Dermis blood vessel endothelial cell (primary cell): ENCODE results near the gene KAT7. TPM values are rescaled to one million over a fixed set of nuclear protein-coding genes. Genes with fewer than 3 reads are reported as not detected.
A peak's percentile ranks its signal among the peaks of the same experiment; 100 is the strongest.
"Not testable (repeated sequence)": the region's sequence is repeated elsewhere in the genome, so short reads cannot be mapped to it uniquely, and the experiment has no call there.

Experiments
- DNase-seq: peaks from one replicate; pipeline ENCODE4 v3.0.0; 2010
- total RNA-seq: library from RNA; depleted of rRNA; stranded (reverse); fragments of >200 nt; gene quantifications from 2 replicates; pipeline ENCODE4 v1.2.3, GENCODE V29; 2014

KAT7 gene
- total RNA-seq, 1 donor from 2014 or later, result 88.0 TPM

DNA sequence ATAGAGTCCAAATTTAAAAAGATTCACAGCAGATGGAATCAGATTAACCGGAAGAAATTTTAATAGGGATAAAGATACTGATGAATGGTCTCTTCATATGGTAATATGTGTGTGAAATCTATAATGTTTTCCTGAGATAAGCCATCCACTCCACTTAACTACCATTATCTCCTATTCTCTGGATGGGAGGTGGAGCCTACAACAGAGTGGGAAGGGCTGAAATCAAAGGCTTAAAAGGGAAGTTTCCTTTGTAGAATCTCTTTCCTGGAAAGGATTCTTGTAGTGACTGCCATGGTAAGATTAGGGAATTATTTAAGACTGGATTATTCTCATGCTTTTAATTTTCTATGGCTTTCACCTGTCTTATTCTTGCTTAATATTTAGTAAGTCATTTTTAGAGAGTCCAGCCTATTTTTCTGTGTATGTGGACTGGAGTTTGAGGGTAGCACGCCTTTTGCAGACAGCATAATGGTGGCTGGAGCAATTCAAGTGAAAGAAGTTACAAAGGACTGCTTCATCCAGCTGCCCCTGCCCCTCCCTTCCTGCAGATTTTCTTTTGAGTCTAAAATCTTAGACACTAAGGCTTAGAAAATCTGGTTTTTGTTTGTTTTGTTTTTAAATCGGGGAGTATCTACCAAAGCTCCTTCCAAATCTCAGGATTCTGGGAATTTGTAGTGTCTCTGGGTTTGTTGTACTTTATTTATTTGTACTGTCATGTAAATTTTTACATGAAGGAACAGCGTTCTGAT, 26.5 kb downstream of the KAT7 start:
- no peak for DNase-seq

DNA sequence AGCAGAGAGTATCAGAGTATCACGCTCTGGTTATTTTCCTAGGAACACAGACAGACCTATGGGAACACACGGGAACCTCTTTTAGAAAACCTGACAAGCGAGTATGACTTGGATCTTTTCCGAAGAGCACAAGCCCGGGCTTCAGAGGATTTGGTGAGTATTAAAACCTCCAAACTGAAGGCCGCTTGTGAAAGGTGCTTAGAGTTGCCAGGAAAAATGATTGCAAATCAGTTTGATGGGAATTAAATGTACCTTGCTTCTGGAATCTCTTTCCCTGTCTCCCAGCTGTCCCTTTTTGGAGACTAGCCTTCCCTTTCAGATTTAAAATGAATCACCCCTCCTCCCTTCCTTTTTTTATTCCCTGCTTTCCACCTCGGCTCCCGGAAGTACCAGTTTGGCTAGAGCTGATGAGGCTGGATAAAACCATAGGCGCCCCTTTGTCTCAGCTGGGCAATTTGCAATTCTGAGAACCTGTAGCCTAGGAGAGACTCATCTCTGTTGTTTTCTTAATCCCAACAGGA, 27.3 kb downstream of the KAT7 start:
- peak; percentile 48 for DNase-seq

DNA sequence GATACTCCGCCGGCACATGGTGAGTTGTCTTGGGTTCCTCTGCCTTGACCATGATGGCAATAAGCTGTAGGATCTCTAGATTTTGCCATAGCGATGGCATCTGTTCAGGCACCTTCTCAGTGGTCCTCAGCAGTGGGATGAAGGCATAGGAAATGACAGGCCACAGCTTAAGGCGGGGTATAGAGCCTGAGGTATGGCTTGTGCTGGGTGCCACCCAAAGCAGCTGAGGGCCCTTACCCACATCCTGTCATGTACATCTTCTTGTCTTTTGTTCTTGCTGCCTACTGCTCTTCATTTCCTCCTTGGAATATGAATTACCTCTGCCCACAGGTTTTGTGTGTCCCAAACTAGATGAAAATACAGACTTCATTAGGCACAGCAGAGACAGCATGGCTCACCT, 29.5 kb downstream of the KAT7 start:
- DNase-seq, result no peak

DNA sequence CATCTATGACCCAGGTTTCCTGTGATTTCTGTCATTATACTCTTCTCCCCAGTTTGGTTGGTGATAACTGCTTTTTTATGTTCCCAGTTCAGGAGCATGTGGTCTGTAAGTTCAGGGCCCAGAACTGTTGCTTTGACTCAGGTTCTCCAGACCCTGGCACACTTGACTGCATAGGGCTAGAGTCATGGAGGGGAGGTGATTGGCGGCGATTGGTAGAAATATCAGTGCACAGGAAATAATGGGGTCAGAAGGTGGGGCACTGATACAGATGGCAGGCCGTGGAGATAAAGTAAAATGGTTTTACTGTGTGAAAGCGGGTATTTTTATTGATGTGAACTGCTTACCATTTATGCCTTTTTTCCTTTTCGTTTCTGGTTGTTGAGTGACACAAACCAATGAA, 30.7 kb downstream of the KAT7 start:
- no peak for DNase-seq

DNA sequence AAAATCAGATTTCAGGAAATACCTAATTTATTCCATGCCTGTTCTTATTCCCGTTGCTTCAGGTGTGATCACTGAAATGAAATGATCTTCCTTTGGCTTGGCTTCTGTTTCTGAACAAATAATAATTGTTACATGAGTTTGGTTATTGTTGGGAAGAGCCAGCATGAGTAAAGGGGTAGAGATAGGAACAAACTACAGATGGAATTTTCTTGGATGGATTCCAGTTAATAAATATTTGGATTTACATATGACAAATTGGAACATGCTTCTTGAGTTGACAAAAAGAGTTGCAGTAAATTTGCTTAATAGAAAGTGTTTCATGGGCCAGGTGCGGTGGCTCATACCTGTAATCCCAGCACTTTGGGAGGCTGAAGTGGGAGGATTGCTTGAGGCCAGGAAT, 31.2 kb downstream of the KAT7 start:
- no peak for DNase-seq

DNA sequence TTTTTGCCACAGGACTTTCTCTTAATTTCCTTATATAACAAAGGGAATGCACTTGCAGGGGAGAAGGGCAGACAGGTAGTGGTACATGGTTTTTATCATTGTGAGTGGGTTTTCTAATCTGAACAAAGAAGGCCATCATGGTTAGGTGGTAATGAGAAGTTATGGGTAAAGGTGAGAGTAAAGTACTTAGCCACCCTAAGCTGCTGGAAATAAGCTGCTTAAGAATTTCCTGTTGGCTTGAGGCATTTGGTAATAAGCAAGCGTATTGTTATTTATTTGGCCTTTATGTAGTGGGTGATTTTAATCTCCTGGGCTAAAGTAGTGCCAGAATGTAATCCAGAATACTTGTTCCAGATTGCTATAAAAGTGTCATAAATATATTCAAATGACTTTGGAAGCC, 32.3 kb downstream of the KAT7 start:
- no peak for DNase-seq

DNA sequence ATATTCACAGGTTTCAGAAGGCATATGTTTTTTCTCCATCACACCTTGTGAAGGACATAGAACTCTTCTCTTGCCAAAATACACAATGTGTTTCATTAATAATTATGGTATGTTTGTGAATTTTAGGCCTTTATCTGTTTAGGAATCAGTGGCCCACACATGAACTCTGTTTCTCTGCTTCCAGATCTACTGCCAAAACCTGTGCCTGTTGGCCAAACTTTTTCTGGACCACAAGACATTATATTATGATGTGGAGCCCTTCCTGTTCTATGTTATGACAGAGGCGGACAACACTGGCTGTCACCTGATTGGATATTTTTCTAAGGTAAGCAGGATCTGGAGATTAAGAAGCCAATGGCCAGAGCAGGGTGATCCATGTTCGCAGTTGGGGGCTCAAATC, 33.0 kb downstream of the KAT7 start:
- no peak for DNase-seq

GRCh38 chr17:49821916-49822315, 33.4 kb downstream of the KAT7 start:
- no peak for DNase-seq

GRCh38 chr17:49822829-49823228, 34.3 kb downstream of the KAT7 start:
- no peak for DNase-seq

DNA sequence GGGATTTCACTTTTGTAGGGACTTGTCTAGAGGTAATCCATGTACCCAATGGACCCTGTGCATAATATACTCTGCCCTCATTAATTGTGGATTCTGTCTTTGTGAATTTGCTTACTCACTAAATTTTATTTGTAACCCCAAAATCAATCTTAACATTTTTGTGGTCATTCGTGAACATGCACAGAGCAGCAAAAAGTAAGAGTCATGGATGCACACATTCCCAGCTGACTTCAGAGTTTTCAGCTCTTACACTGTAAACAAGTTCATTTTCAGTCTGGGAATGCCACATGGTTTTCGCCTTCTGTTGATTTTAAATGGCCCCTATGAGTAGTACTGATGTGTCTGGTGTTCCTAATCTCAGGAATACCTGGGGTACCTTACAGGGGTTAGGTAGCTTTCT, 35.1 kb downstream of the KAT7 start:
- DNase-seq, result no peak

GRCh38 chr17:49825645-49826044, 37.2 kb downstream of the KAT7 start:
- DNase-seq, result no peak

DNA sequence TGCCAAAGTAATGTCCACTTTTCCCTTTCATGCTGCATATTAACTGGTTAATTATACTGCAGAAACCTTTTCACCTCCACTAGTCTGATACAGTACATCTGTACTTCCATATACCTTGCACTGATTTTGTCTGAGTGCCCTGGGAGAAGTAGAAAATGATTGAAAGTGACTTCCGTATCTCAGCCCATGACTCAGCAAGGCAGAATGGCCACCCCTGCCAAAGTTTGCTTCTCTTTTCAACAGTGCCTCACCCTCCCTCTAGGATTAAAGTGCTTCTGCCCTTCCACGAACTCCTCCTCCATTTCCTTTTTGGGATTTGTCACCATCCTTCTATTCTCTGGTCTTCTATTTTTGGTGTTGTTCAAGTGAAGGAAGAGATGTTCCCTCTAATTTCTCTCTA, 39.8 kb downstream of the KAT7 start:
- DNase-seq, result not testable (repeated sequence)

DNA sequence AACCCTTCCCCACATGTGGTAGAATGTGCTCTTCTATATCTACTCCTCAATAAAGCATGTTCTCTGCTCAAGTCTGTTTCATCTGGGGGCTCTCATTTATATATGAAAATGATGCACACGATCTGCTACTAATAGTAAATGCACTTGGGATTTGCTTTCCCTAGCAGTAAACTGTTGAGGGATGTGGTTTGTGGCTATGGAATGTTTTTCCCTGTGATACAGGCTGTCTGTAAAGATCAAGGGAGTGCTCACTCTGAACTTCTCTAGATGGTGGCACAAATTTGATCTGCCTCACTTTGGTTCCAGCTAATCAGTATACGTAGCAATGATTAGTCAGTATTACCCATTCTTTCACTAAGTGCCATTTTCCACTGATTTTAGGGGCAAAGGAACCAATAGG, 40.5 kb downstream of the KAT7 start:
- no peak for DNase-seq

DNA sequence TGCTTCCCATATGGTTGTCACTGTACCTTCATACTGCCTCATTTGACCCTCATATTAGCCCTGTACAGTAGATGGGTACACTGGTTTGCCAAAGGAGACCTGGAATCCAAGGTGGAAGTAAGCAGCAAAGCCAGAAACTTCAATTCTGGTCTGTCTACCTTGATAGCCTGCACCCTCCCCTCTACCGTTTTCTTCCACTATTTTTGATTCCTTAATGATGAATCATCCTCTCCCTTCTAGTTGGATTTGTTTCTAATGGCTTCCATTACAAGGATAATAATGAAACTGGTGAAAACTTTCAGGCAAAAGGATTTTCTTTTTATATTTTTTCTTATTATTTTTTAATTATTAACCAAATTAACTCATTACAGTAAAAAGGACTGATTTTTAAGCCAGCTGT, 42.1 kb downstream of the KAT7 start:
- no peak for DNase-seq

DNA sequence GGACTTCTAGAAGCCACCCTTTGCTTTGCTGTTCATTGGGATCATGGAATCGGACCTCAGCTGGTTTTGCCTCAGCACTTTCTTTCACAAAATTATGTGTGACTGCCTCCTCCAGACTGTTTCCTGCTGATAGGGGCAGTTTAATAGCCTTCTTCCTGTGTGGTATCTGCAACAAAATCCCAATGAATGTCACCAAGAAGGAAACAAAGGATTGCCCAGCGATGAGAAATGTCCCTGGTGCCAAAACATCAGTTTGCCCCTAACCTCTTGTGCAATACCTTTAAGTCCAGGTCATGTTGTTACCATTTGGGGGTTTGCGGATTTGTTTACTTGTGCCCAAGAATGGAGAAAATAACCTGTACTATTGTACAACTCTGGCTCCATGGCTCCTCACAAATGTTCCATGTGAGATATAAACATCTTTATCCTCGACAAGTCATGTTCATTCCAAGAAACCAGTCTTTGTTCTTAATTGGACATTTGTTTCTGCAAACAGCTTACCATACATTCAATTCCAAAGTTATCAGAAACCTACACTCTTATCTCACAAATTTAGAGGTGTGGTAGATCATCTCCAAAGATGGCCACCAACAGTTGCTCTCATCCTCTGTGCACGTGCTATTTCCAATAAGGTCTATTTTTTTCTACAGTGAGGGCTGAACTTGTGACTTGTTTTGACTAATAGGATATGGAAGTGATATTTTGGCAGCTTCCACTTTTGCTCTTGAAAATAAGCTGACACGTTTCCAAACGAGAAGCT, 44.5 kb downstream of the KAT7 start:
- peak; percentile 91 for DNase-seq

GRCh38 chr17:49834118-49834743, 45.8 kb downstream of the KAT7 start:
- no peak for DNase-seq

DNA sequence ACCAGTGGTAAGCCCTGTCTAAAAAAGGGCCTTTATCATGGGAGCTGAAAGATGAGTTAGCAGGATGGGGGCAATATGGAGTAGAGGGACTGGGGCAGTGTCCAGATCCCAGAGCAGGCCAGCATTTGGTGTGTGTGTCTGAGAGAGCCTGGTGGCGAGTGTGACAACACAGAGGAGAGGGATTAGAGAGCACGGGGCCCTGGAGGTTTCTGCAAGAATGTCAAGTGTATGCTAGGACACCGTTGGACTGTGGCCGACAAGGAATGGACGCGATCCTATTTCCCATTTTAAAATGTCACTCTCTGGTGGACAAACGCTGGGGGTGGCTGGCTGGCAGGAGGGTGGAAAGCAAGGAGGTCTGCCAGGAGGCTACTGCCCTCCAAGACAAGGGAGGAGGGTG, 47.0 kb downstream of the KAT7 start:
- no peak for DNase-seq

GRCh38 chr17:49836111-49837030, 47.9 kb downstream of the KAT7 start:
- DNase-seq, result peak; percentile 83

- DNase-seq, result no peak
These were observed 51.0 kb downstream of the KAT7 start for GRCh38 chr17:49839455-49839854.

DNA sequence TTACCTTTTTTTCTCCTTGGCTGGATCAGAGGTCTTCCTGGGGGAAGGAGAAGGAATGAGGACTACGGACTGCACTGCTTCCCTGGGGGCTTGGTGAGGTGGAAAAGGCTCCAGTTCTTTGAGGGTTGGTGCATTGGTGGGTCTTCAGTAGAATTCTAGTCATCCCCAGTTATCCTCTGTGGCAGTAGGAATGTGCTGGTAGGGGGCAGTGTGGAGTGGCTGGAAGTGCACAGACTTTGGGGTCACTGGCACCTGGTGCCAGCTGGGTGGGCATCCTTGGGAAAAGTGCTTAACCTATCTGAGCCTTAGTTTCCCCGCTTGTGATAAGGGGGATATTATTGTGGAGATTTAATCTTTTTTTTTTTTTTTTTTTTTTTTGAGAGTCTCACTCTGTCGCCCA, 53.1 kb downstream of the KAT7 start:
- DNase-seq, result no peak

GRCh38 chr17:49842371-49842770, 53.9 kb downstream of the KAT7 start:
- DNase-seq, result no peak

- DNase-seq, result no peak
These were observed 54.4 kb downstream of the KAT7 start for GRCh38 chr17:49842846-49843245.
